BE2C (cell line): Measurements from ENCODE around the gene ARHGAP12.

ENCODE experiments used
- DNase-seq: peaks from one replicate; pipeline ENCODE4 v3.0.0-alpha.2; 2020
- H3K27me3 ChIP-seq: fragments of 250-450 bp; sonication (Bioruptor Pico); 2 replicates; pipeline ENCODE4 v1.5.1; 2020; ENCODE audit warnings: mild to moderate bottlenecking
- H3K36me3 ChIP-seq: fragments of 250-450 bp; sonication (Bioruptor Pico); 2 replicates; pipeline ENCODE4 v1.5.1; 2020; ENCODE audit warnings: mild to moderate bottlenecking
- H3K4me1 ChIP-seq: fragments of 250-450 bp; sonication (Bioruptor Pico); 2 replicates; pipeline ENCODE4 v1.5.1; 2020
- H3K4me3 ChIP-seq: 2 replicates; pipeline ENCODE4 v1.5.1; 2011; ENCODE audit warnings: low read depth, low read length
- H3K9me3 ChIP-seq: fragments of 250-450 bp; sonication (Bioruptor Pico); 2 replicates; pipeline ENCODE4 v1.5.1; 2020
- TF ChIP-seq, protein P1 (sequence below): IDR thresholded peaks from 2 replicates; pipeline ENCODE4 v1.5.1; 2012; ENCODE audit warnings: mild to moderate bottlenecking, low read depth, low read length

The ARHGAP12 gene

DNA sequence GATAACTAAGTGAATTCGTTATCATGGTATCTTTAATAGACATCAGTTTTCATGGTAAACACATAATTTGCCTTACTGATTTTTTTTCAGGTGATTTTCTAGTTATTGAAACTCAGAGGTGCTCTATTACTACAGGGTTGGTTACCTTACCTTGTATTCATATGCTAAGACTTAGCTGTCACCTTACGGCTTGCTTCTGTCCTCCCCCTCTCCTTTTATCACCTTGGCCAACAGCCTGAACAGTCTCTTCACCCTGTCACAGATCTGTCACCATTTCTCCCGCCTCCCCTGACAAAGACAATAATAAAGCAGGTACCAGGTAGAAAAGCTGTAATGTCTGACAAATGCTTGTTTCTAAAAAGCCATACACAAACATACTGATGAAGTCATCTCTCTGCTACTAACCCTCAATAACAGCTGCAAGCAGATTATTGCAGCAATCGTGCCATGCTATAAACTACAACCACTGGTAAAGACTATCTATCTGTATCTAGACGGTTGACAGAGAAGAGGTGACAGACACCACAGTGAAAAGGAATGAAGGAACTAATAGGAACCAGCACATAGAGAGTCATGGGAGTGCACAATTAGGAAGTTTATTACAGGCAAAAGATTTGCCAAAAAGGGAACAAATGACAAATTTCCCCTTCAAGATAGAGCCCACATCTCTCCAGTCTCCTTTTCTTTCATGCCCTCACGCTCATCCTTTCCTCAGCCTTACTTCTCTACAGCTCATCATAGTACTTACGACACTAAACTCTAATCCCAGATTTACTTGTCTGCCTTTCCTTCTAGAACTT lies 57.2 kb downstream of the ARHGAP12 start:
- Histone ChIP-seq H3K4me1 (no peaks in the 10 kb centered on the region), H3K4me3 (no peak overlapping the region), H3K27me3 (no peaks in the 10 kb centered on the region), H3K36me3 (no peaks in the 10 kb centered on the region), H3K9me3 (no peaks in the 10 kb centered on the region; the same call in 1 of the 2 replicates)
- no peak for DNase-seq
- TF ChIP-seq, protein P1, sequence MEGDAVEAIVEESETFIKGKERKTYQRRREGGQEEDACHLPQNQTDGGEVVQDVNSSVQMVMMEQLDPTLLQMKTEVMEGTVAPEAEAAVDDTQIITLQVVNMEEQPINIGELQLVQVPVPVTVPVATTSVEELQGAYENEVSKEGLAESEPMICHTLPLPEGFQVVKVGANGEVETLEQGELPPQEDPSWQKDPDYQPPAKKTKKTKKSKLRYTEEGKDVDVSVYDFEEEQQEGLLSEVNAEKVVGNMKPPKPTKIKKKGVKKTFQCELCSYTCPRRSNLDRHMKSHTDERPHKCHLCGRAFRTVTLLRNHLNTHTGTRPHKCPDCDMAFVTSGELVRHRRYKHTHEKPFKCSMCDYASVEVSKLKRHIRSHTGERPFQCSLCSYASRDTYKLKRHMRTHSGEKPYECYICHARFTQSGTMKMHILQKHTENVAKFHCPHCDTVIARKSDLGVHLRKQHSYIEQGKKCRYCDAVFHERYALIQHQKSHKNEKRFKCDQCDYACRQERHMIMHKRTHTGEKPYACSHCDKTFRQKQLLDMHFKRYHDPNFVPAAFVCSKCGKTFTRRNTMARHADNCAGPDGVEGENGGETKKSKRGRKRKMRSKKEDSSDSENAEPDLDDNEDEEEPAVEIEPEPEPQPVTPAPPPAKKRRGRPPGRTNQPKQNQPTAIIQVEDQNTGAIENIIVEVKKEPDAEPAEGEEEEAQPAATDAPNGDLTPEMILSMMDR: no peak

DNA sequence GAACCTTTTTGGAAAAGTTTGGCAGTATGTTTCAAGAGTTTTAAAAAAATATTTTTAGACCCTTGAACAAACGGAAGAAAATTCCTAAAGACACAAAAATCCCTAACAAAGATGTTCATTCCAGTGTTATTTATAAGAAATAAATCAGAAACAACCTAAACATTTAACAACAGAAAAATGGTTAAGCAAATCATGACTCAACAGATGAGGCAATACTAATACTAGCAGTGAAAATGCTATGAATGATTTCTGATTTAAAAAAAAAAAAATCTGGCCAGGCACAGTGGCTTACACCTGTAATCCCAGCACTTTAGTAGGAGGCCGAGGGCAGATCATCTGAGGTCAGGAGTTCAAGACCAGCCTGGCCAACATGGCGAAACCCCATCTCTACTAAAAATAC lies 61.0 kb downstream of the ARHGAP12 start:
- Histone ChIP-seq H3K4me3 (no peak overlapping the region), H3K27me3 (no peaks in the 10 kb centered on the region), H3K9me3 (no peaks in the 10 kb centered on the region; the same call in 1 of the 2 replicates), H3K36me3 (no peaks in the 10 kb centered on the region), H3K4me1 (no peaks in the 10 kb centered on the region)
- TF ChIP-seq, protein P1: no peak
- DNase-seq: no peak

DNA sequence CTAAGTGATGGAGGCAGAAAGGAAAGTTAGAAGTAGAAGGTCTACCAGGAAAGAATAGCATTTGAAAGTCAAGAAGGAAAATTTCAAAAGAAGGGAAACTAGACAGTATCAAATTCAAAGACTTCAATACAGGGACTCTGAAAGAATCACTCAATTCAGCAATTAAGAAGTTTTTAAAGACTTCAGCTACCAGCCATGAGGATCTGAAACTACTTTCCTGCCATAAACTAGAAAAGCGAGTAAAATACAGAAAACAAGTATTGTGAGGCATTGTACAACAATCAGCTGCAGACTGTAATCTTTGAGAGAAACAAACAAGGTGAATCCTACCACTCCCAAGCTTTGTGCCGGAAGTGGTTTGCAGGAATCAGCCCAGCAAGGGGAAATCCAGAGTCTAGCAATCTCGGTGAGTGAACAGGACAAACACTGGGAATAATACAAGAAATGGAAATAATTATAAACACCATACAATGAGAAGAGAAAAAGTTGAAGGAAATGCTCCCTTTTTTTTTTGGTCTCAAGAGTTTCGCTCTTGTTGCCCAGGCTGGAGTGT lies 62.4 kb downstream of the ARHGAP12 start:
- no peak for DNase-seq
- Histone ChIP-seq H3K4me1 (no peaks in the 10 kb centered on the region), H3K4me3 (no peak overlapping the region), H3K36me3 (no peaks in the 10 kb centered on the region), H3K9me3 (no peaks in the 10 kb centered on the region), H3K27me3 (no peaks in the 10 kb centered on the region)
- TF ChIP-seq, protein P1: no peak

DNA sequence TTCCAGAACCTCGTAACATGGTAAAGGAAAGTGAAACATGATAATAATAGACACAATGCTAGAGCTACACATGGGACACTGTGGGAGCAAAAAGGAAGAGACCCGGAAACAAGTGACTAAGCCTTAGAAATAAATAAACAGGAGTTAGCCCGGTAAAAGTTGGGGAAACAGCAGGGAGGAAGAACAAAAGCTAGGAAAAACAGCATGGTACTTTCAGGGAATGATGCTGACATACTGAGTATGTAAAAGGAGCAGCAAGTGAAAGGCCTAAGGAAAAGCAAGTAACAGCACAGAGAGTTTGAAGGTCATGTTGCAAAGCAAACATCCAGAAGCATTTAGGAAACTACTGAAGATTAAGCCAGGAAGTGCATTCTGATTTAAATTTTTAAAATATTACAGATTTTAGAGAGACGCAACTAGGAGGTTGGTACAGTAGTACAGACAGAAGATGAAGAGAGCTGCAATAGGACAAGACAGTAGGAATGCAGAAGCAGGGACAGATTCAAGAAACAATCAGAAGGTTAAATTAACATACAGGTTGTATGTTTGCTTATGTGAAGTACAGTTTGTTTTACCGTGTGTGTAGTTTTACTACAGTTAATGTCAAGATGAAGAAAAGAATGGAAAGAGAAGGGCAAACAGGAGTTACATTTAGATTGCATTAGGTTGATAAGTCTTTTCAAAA lies 63.7 kb downstream of the ARHGAP12 start:
- Histone ChIP-seq H3K4me1 (no peaks in the 10 kb centered on the region), H3K27me3 (no peaks in the 10 kb centered on the region), H3K9me3 (no peaks in the 10 kb centered on the region), H3K4me3 (no peak overlapping the region), H3K36me3 (no peaks in the 10 kb centered on the region)
- TF ChIP-seq, protein P1: no peak
- no peak for DNase-seq

DNA sequence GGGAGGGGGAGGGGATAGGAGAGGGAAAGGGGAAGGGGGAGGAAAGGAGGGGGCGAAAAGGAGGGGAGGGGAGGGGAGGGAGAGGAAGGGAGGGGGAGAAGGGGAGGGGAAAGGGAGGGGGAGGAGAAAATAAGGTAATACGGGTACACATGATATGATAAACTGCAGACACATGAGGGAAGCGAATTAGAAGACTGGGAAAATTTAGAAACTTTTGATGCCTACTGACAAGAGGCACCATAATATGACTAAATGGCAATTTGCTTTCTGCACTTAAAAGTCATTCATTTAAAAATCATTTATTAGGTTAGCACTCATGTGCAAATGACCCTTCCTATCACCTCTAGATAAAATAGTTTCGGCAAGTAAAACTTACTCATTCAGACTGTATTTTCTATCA lies 73.6 kb downstream of the ARHGAP12 start:
- Histone ChIP-seq H3K27me3 (no peaks in the 10 kb centered on the region), H3K36me3 (no peaks in the 10 kb centered on the region), H3K9me3 (no peaks in the 10 kb centered on the region)

More for the DNA sequence above, 73.6 kb downstream of the ARHGAP12 start:
- DNase-seq: no peak
- Histone ChIP-seq H3K4me1 (no peaks in the 10 kb centered on the region), H3K4me3 (no peak overlapping the region)
- TF ChIP-seq, protein P1: no peak
